Measurements from ENCODE around the gene GPR52. TPM values are rescaled to one million over a fixed set of nuclear protein-coding genes. Genes with fewer than 3 reads are reported as not detected.
"Not testable (repeated sequence)": the region's sequence is repeated elsewhere in the genome, so short reads cannot be mapped to it uniquely, and the experiment has no call there.

Gene GPR52
- polyA plus RNA-seq (ENCODE audit: insufficient read length in 3 of 3): not detected

- no peak for DNase-seq (ENCODE audit: low read depth in 3 of 3, low spot score in 2 of 3)
Observed at GRCh38 chr1:174447866-174448530, at the start of gene GPR52. Gene GPR52 (plus strand): TSS chr1:174447964. CDS start chr1:174448112, 148 bp downstream.

GRCh38 chr1:174398246-174398645, 49.5 kb upstream of the GPR52 start:
- no peak for DNase-seq (ENCODE audit: low read depth in 3 of 3, low spot score in 2 of 3)

GRCh38 chr1:174399211-174399610, 48.6 kb upstream of the GPR52 start:
- no peak for DNase-seq (ENCODE audit: low read depth in 3 of 3, low spot score in 2 of 3)

GRCh38 chr1:174401075-174401474, 46.7 kb upstream of the GPR52 start:
- no peak for DNase-seq (ENCODE audit: low read depth in 3 of 3, low spot score in 2 of 3)

- DNase-seq (ENCODE audit: low read depth in 3 of 3, low spot score in 2 of 3): no peak
Observed at GRCh38 chr1:174405219-174405618, 42.5 kb upstream of the GPR52 start.

- no peak for DNase-seq (ENCODE audit: low read depth in 3 of 3, low spot score in 2 of 3)
Observed at GRCh38 chr1:174406421-174406820, 41.3 kb upstream of the GPR52 start.

- no peak for DNase-seq (ENCODE audit: low read depth in 3 of 3, low spot score in 2 of 3)
Observed at GRCh38 chr1:174407665-174408064, 40.1 kb upstream of the GPR52 start.

GRCh38 chr1:174408146-174408545, 39.6 kb upstream of the GPR52 start:
- DNase-seq (ENCODE audit: low read depth in 3 of 3, low spot score in 2 of 3): no peak

GRCh38 chr1:174409801-174410200, 38.0 kb upstream of the GPR52 start:
- not testable (repeated sequence) for DNase-seq (ENCODE audit: low read depth in 3 of 3, low spot score in 2 of 3)

GRCh38 chr1:174413632-174414031, 34.1 kb upstream of the GPR52 start:
- DNase-seq (ENCODE audit: low read depth in 3 of 3, low spot score in 2 of 3): no peak

- no peak for DNase-seq (ENCODE audit: low read depth in 3 of 3, low spot score in 2 of 3)
Observed at GRCh38 chr1:174414203-174414602, 33.6 kb upstream of the GPR52 start.

- no peak for DNase-seq (ENCODE audit: low read depth in 3 of 3, low spot score in 2 of 3)
Observed at GRCh38 chr1:174415506-174415905, 32.3 kb upstream of the GPR52 start.

- DNase-seq (ENCODE audit: low read depth in 3 of 3, low spot score in 2 of 3): no peak
Observed at GRCh38 chr1:174417921-174418320, 29.8 kb upstream of the GPR52 start.

- no peak for DNase-seq (ENCODE audit: low read depth in 3 of 3, low spot score in 2 of 3)
Observed at GRCh38 chr1:174425121-174425520, 22.6 kb upstream of the GPR52 start.

- no peak for DNase-seq (ENCODE audit: low read depth in 3 of 3, low spot score in 2 of 3)
Observed at GRCh38 chr1:174426153-174426552, 21.6 kb upstream of the GPR52 start.

- no peak for DNase-seq (ENCODE audit: low read depth in 3 of 3, low spot score in 2 of 3)
Observed at GRCh38 chr1:174428033-174428432, 19.7 kb upstream of the GPR52 start.

- no peak for DNase-seq (ENCODE audit: low read depth in 3 of 3, low spot score in 2 of 3)
Observed at GRCh38 chr1:174428739-174429138, 19.0 kb upstream of the GPR52 start.

GRCh38 chr1:174433451-174433850, 14.3 kb upstream of the GPR52 start:
- DNase-seq (ENCODE audit: low read depth in 3 of 3, low spot score in 2 of 3): no peak

GRCh38 chr1:174445351-174445750, 2.4 kb upstream of the GPR52 start:
- DNase-seq (ENCODE audit: low read depth in 3 of 3, low spot score in 2 of 3): no peak

- no peak for DNase-seq (ENCODE audit: low read depth in 3 of 3, low spot score in 2 of 3)
Observed at GRCh38 chr1:174445817-174446216, 1.9 kb upstream of the GPR52 start.

GRCh38 chr1:174448531-174448883, 743 bp downstream of the GPR52 start:
- no peak for DNase-seq (ENCODE audit: low read depth in 3 of 3, low spot score in 2 of 3)

- peak in 1 of 3 donors; percentile 1 for DNase-seq (ENCODE audit: low read depth in 3 of 3, low spot score in 2 of 3)
Observed at GRCh38 chr1:174448974-174449373, 1.2 kb downstream of the GPR52 start.

- no peak for DNase-seq (ENCODE audit: low read depth in 3 of 3, low spot score in 2 of 3)
Observed at GRCh38 chr1:174451408-174451807, 3.6 kb downstream of the GPR52 start.
